GM19193 (cell line): ENCODE measurements around the gene RAP1A.

Experiments used
- POLR2A ChIP-seq: IDR thresholded peaks from 4 replicates; pipeline ENCODE4 v1.6.1; 2011; ENCODE audit not compliant: insufficient read depth, insufficient read length; ENCODE audit errors: extremely low read depth

RAP1A gene

GRCh38 chr1:111592389-111593361 is 26.9 kb upstream of the RAP1A start:
- TF ChIP-seq POLR2A, result peak; percentile 36

- no peak for TF ChIP-seq POLR2A
Measured at GRCh38 chr1:111593403-111594305, 25.9 kb upstream of the RAP1A start.

- TF ChIP-seq POLR2A, result no peak
Measured at GRCh38 chr1:111594306-111594693, 25.3 kb upstream of the RAP1A start.

GRCh38 chr1:111595807-111596206 is 23.8 kb upstream of the RAP1A start:
- no peak for TF ChIP-seq POLR2A

- no peak for TF ChIP-seq POLR2A
Measured at GRCh38 chr1:111596499-111596898, 23.1 kb upstream of the RAP1A start.

GRCh38 chr1:111597426-111597825 is 22.2 kb upstream of the RAP1A start:
- TF ChIP-seq POLR2A, result no peak

GRCh38 chr1:111598544-111598943 is 21.0 kb upstream of the RAP1A start:
- no peak for TF ChIP-seq POLR2A

GRCh38 chr1:111599781-111600693 is 19.6 kb upstream of the RAP1A start:
- no peak for TF ChIP-seq POLR2A

- TF ChIP-seq POLR2A, result peak; percentile 15
Measured at GRCh38 chr1:111600886-111601386, 18.7 kb upstream of the RAP1A start.

- TF ChIP-seq POLR2A, result peak; percentile 8
Measured at GRCh38 chr1:111602302-111602701, 17.3 kb upstream of the RAP1A start.

GRCh38 chr1:111602974-111603373 is 16.6 kb upstream of the RAP1A start:
- TF ChIP-seq POLR2A, result peak; percentile 24

GRCh38 chr1:111603979-111604378 is 15.6 kb upstream of the RAP1A start:
- peak; percentile 41 for TF ChIP-seq POLR2A

GRCh38 chr1:111604931-111605330 is 14.7 kb upstream of the RAP1A start:
- TF ChIP-seq POLR2A, result no peak

- no peak for TF ChIP-seq POLR2A
Measured at GRCh38 chr1:111605576-111605975, 14.0 kb upstream of the RAP1A start.
